ENCODE data around the gene CCDC30.

DNA sequence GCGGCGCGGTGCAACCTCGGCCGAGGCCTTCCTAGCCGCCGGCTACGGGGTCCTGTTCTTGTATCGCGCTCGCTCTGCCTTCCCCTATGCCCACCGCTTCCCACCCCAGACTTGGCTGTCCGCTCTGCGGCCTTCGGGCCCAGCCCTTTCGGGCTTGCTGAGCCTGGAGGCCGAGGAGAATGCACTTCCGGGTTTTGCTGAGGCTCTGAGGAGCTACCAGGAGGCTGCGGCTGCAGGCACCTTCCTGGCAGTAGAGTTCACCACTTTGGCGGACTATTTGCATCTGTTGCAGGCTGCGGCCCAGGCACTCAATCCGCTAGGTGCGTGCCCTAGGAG lies 6.4 kb upstream of the CCDC30 start:
- TF ChIP-seq, protein P1, sequence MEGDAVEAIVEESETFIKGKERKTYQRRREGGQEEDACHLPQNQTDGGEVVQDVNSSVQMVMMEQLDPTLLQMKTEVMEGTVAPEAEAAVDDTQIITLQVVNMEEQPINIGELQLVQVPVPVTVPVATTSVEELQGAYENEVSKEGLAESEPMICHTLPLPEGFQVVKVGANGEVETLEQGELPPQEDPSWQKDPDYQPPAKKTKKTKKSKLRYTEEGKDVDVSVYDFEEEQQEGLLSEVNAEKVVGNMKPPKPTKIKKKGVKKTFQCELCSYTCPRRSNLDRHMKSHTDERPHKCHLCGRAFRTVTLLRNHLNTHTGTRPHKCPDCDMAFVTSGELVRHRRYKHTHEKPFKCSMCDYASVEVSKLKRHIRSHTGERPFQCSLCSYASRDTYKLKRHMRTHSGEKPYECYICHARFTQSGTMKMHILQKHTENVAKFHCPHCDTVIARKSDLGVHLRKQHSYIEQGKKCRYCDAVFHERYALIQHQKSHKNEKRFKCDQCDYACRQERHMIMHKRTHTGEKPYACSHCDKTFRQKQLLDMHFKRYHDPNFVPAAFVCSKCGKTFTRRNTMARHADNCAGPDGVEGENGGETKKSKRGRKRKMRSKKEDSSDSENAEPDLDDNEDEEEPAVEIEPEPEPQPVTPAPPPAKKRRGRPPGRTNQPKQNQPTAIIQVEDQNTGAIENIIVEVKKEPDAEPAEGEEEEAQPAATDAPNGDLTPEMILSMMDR (IDR thresholded peaks at IDR 0.05): no peak
- no peak for TF ChIP-seq POLR2A (IDR thresholded peaks at IDR 0.05)

All from vagina (tissue), 2 donors.